Measurements from ENCODE around the gene PHLDB1.

- TF ChIP-seq GABPA (IDR thresholded peaks at IDR 0.05; ENCODE audit: low read depth) (no peak), CTCF (IDR thresholded peaks at IDR 0.05; ENCODE audit: insufficient read depth, low read length) (no peak)
These were observed 32.8 kb upstream of the PHLDB1 start for GRCh38 chr11:118574636-118575035.

All from HL-60 (cell line).